Stimulated activated effector memory CD8-positive, alpha-beta T cell treated with anti-CD3 and anti-CD28 coated beads, Interleukin-12 subunit alpha, Interleukin-12 subunit beta, amount 100 ng/mL, for 72 hours (primary cell): ENCODE data around the gene OR10AD1.
"Not testable (repeated sequence)": the region's sequence is repeated elsewhere in the genome, so short reads cannot be mapped to it uniquely, and the experiment has no call there.

Experiments
- ATAC-seq: fragments of 150-1000 bp; cut with Tn5 transposase; 2 replicates; pipeline ENCODE4 v1.10.0; 2021
- DNase-seq, 2 donors: peaks; one replicate each; pipeline ENCODE4 v3.0.0; 2021 to 2022; ENCODE audit warnings: low spot score in 2 of 2
- H3K27ac Mint-ChIP-seq: one replicate; pipeline ENCODE4 v1.8.0; 2022; ENCODE audit warnings: mild to moderate bottlenecking, mixed read lengths
- H3K36me3 Mint-ChIP-seq: one replicate; pipeline ENCODE4 v1.8.0; 2022; ENCODE audit warnings: mild to moderate bottlenecking, mixed read lengths
- H3K4me1 Mint-ChIP-seq: one replicate; pipeline ENCODE4 v1.8.0; 2022; ENCODE audit warnings: mixed read lengths
- H3K4me3 Mint-ChIP-seq: one replicate; pipeline ENCODE4 v1.8.0; 2022; ENCODE audit warnings: mild to moderate bottlenecking, mixed read lengths
- H3K9me3 Mint-ChIP-seq: one replicate; pipeline ENCODE4 v1.8.0; 2022; ENCODE audit warnings: mixed read lengths

Gene OR10AD1

GRCh38 chr12:48157018-48157888 is 45.8 kb downstream of the OR10AD1 start, which contains the start of gene ASB8:
TSS of gene ASB8 (minus strand) at chr12:48157515. CDS start at chr12:48153496, 4,019 bp downstream.
- H3K9me3 Mint-ChIP-seq, result no peaks in the 10 kb centered on the region
- peak within 1 kb of the TSS; percentile 91 for H3K4me3 Mint-ChIP-seq
- H3K4me1 Mint-ChIP-seq, result peaks cover 31% of the 10 kb centered on the region
- H3K36me3 Mint-ChIP-seq, result peaks cover 40% of the 10 kb centered on the region
- peak within 1 kb of the TSS; percentile 95 for H3K27ac Mint-ChIP-seq
- DNase-seq (peak; percentile 93 to 100), ATAC-seq (peak; percentile 97)

DNA sequence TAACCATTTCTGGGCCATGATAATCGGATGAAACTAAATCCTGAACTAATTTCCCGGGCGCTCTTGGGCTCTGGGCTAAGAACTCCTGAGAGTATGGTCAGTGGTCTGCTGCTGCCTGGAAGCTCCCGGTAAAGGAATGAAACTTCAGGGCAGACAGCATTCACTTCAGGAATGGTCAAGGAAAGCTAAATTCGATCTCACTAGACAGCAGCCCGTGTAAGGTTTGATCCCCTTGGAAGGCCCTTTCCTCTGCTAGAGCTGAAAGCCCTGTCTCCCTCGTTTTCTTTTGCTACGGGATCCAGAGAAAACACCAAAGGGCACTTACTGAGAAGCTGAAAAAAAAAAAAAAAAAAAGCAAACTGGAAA is 46.5 kb downstream of the OR10AD1 start:
- H3K27ac Mint-ChIP-seq, result peak overlapping the region; percentile 95
- peaks cover 46% of the 10 kb centered on the region for H3K36me3 Mint-ChIP-seq
- DNase-seq, result no peak
- no peaks in the 10 kb centered on the region for H3K9me3 Mint-ChIP-seq
- H3K4me1 Mint-ChIP-seq, result peaks cover 31% of the 10 kb centered on the region
- ATAC-seq, result no peak
- peak overlapping the region; percentile 91 for H3K4me3 Mint-ChIP-seq

DNA sequence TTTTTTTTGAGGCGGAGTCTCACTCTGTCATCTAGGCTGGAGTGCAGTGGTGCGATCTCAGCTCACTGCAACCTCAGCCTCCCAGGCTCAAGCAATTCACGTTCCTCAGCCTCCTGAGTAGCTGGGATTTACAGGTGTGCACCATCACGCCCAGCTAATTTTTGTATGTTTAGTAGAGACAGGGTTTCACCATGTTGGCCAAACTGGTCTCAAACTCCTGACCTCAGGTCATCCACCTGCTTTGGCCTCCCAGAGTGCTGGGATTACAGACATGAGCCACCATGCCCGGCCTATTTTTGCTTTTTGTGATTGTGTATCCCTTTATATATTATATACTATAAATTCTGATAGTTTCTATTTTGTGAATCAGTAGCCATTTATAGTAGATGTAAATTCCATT is 47.3 kb downstream of the OR10AD1 start:
- not testable (repeated sequence) for H3K9me3 Mint-ChIP-seq, DNase-seq, ATAC-seq, H3K27ac Mint-ChIP-seq
- peaks cover 31% of the 10 kb centered on the region for H3K4me1 Mint-ChIP-seq
- H3K36me3 Mint-ChIP-seq, result peaks cover 55% of the 10 kb centered on the region
- H3K4me3 Mint-ChIP-seq, result peak overlapping the region; percentile 91
